Endometrium (tissue), 2 donors: ENCODE results near the gene BTRC.
"Not testable (repeated sequence)": the region's sequence is repeated elsewhere in the genome, so short reads cannot be mapped to it uniquely, and the experiment has no call there.

Source experiments
- FAIRE-seq: peaks from 2 replicates; lab custom pipeline; 2012; peaks lifted over from hg19 to GRCh38; lab: Jason Lieb, UNC
- donor health status: control.
- donor health status: control.

The BTRC gene

GRCh38 chr10:101388676-101389276 is 34.8 kb downstream of the BTRC start:
- FAIRE-seq: no peak

GRCh38 chr10:101389532-101389931 is 35.6 kb downstream of the BTRC start:
- not testable (repeated sequence) for FAIRE-seq

- no peak for FAIRE-seq
These were observed 36.1 kb downstream of the BTRC start for GRCh38 chr10:101389986-101390531.

- FAIRE-seq: no peak
These were observed 39.4 kb downstream of the BTRC start for GRCh38 chr10:101393378-101393777.

- FAIRE-seq: no peak
These were observed 40.7 kb downstream of the BTRC start for GRCh38 chr10:101394524-101395133.

GRCh38 chr10:101397140-101397539 is 43.2 kb downstream of the BTRC start:
- FAIRE-seq: no peak

GRCh38 chr10:101400585-101400984 is 46.6 kb downstream of the BTRC start:
- FAIRE-seq: no peak

- no peak for FAIRE-seq
These were observed 48.7 kb downstream of the BTRC start for GRCh38 chr10:101402711-101403110.

GRCh38 chr10:101403161-101403560 is 49.2 kb downstream of the BTRC start:
- FAIRE-seq: no peak

- FAIRE-seq: no peak
These were observed 51.0 kb downstream of the BTRC start for GRCh38 chr10:101405001-101405400.

GRCh38 chr10:101411598-101411997 is 57.6 kb downstream of the BTRC start:
- FAIRE-seq: no peak

- FAIRE-seq: no peak
These were observed 60.1 kb downstream of the BTRC start for GRCh38 chr10:101414034-101414433.

- no peak for FAIRE-seq
These were observed 61.9 kb downstream of the BTRC start for GRCh38 chr10:101415884-101416283.

- FAIRE-seq: not testable (repeated sequence)
These were observed 68.0 kb downstream of the BTRC start for GRCh38 chr10:101421967-101422366.

GRCh38 chr10:101425535-101425934 is 71.6 kb downstream of the BTRC start:
- FAIRE-seq: no peak

- no peak for FAIRE-seq
These were observed 74.1 kb downstream of the BTRC start for GRCh38 chr10:101428036-101428435.

GRCh38 chr10:101429423-101429822 is 75.5 kb downstream of the BTRC start:
- FAIRE-seq: no peak

- no peak for FAIRE-seq
These were observed 82.3 kb downstream of the BTRC start for GRCh38 chr10:101436302-101436701.

GRCh38 chr10:101438881-101439391 is 85.0 kb downstream of the BTRC start:
- FAIRE-seq: no peak

GRCh38 chr10:101441541-101442455 is 87.8 kb downstream of the BTRC start:
- FAIRE-seq: no peak

- no peak for FAIRE-seq
These were observed 88.5 kb downstream of the BTRC start for GRCh38 chr10:101442456-101442800.

GRCh38 chr10:101444058-101444898 is 90.3 kb downstream of the BTRC start:
- FAIRE-seq: no peak
